ENCODE measurements around the gene USP2.

- TF ChIP-seq SUZ12 (IDR thresholded peaks at IDR 0.05) (no peak), ELF4 (IDR thresholded peaks at IDR 0.05) (no peak), FOXK2 (IDR thresholded peaks at IDR 0.05) (no peak), SP1 (IDR thresholded peaks at IDR 0.05) (no peak), LEF1 (IDR thresholded peaks at IDR 0.05; ENCODE audit: borderline replicate concordance) (no peak), NFRKB (IDR thresholded peaks at IDR 0.05) (no peak), L3MBTL2 (conservative IDR thresholded peaks at IDR 0.05) (no peak), FOXM1 (IDR thresholded peaks at IDR 0.05; ENCODE audit: borderline replicate concordance) (no peak), PKNOX1 (IDR thresholded peaks at IDR 0.05) (no peak)
Measured at GRCh38 chr11:119315131-119316015, 66.1 kb downstream of the USP2 start.
